B cell (primary cell): ENCODE data around the gene RPL27. TPM values are rescaled to one million over a fixed set of nuclear protein-coding genes. Genes with fewer than 3 reads are reported as not detected.
"Not testable (repeated sequence)": the region's sequence is repeated elsewhere in the genome, so short reads cannot be mapped to it uniquely, and the experiment has no call there.

ENCODE experiments used
- ATAC-seq: fragments of 200-7000 bp; cut with Tn5 transposase; one replicate; pipeline ENCODE4 v1.10.0; 2021; ENCODE audit warnings: low read depth, mild to moderate bottlenecking, moderate number of reproducible peaks, moderate library complexity
- CTCF ChIA-PET: fragments of 350-600 bp; sonication (Branson Sonifier 250); formaldehyde crosslinking; loops from one replicate; lab custom pipeline; 2021; ENCODE audit warnings: antibody characterized with exemption, inconsistent platforms; lab: Charles Lee
- POLR2A ChIA-PET: fragments of 350-600 bp; sonication (Branson Sonifier 250); formaldehyde crosslinking; loops from one replicate; lab custom pipeline; 2021; ENCODE audit warnings: antibody characterized with exemption; lab: Charles Lee
- DNase-seq: peaks from one replicate; pipeline ENCODE4 v3.0.0; 2013
- H2AFZ ChIP-seq: 2 replicates; pipeline ENCODE4 v1.6.1; 2012; ENCODE audit warnings: mild to moderate bottlenecking, low read depth, low read length; ENCODE audit not compliant: insufficient read depth, poor library complexity, severe bottlenecking
- H3K27ac ChIP-seq, 2 donors: 1 replicate in 1 of 2; 2 replicates in 1 of 2; pipeline ENCODE4 v1.5.1; 2012 to 2013; ENCODE audit warnings: low read length in 2 of 2, mild to moderate bottlenecking in 2 of 2, moderate library complexity in 1 of 2
- H3K27me3 ChIP-seq, 4 experiments: fragments of 200-600 bp in 1 of 4; sonication (generic) in 1 of 4; replicated peaks in 1 of 4; 1 replicate in 2 of 4; 2 replicates in 2 of 4; pipeline versions ENCODE4 v1.6.1 to v1.7.0; 2013 to 2016; ENCODE audit warnings: low read length in 3 of 4, mild to moderate bottlenecking in 2 of 4, mixed read lengths in 1 of 4, moderate library complexity in 1 of 4; ENCODE audit not compliant: insufficient read depth in 4 of 4, control insufficient read depth in 3 of 4; ENCODE audit errors: control extremely low read depth in 1 of 4
- H3K36me3 ChIP-seq, 2 experiments: replicated peaks in 1 of 2; 1 replicate in 1 of 2; 2 replicates in 1 of 2; pipeline versions ENCODE4 v1.6.1 to v1.7.1; 2013; ENCODE audit warnings: low read length in 1 of 2; ENCODE audit not compliant: insufficient read depth in 2 of 2, control insufficient read depth in 1 of 2; ENCODE audit errors: control extremely low read depth in 1 of 2, extremely low read depth in 1 of 2
- H3K4me1 ChIP-seq, 2 donors: fragments of 200-600 bp in 1 of 2; sonication (generic) in 1 of 2; 1 replicate in 1 of 2; 2 replicates in 1 of 2; pipeline versions ENCODE4 v1.5.1 to v1.6.1; 2013 to 2017; ENCODE audit warnings: low read length in 2 of 2; ENCODE audit not compliant: control insufficient read depth in 2 of 2, insufficient read depth in 2 of 2
- H3K4me2 ChIP-seq: replicated peaks from 2 replicates; pipeline ENCODE3; 2012; ENCODE audit warnings: mild to moderate bottlenecking, low read depth, low read length; ENCODE audit not compliant: poor library complexity, severe bottlenecking
- H3K4me3 ChIP-seq, 5 experiments: fragments of 200-600 bp in 1 of 5; sonication (generic) in 1 of 5; 1 replicate in 3 of 5; 2 replicates in 2 of 5; pipeline versions ENCODE4 v1.5.1 to v1.7.0; 2011 to 2016; ENCODE audit warnings: low read length in 4 of 5, mild to moderate bottlenecking in 4 of 5, low read depth in 2 of 5, control low read depth in 1 of 5, moderate library complexity in 1 of 5; ENCODE audit not compliant: insufficient read depth in 1 of 5; ENCODE audit errors: control extremely low read depth in 1 of 5, extremely low read depth in 1 of 5
- H3K79me2 ChIP-seq: fragments of 200-600 bp; sonication (generic); one replicate; pipeline ENCODE4 v1.6.0; 2016; ENCODE audit warnings: low read length; ENCODE audit not compliant: control insufficient read depth, insufficient read depth
- H3K9ac ChIP-seq: fragments of 200-600 bp; sonication (generic); 2 replicates; pipeline ENCODE4 v1.6.1; 2017; ENCODE audit warnings: mild to moderate bottlenecking, low read length, moderate library complexity
- H3K9me3 ChIP-seq, 3 donors: one replicate each; pipeline versions ENCODE4 v1.6.1 to v1.7.1; 2013; ENCODE audit warnings: low read length in 2 of 3; ENCODE audit not compliant: control insufficient read depth in 2 of 3, insufficient read depth in 1 of 3; ENCODE audit errors: control extremely low read depth in 1 of 3
- H4K20me1 ChIP-seq: 2 replicates; pipeline ENCODE4 v1.6.0; 2012; ENCODE audit warnings: mild to moderate bottlenecking, low read length; ENCODE audit not compliant: insufficient read depth, control insufficient read depth, poor library complexity, severe bottlenecking
- H3K27ac Mint-ChIP-seq: one replicate; pipeline ENCODE4 v1.8.0; 2021; ENCODE audit warnings: mixed read lengths
- H3K27me3 Mint-ChIP-seq: one replicate; pipeline ENCODE4 v1.8.0; 2021; ENCODE audit warnings: mixed read lengths
- H3K4me1 Mint-ChIP-seq: one replicate; pipeline ENCODE4 v1.8.0; 2021; ENCODE audit warnings: mixed read lengths
- H3K4me3 Mint-ChIP-seq: one replicate; pipeline ENCODE4 v1.8.0; 2021; ENCODE audit warnings: mixed read lengths
- H3K9me3 Mint-ChIP-seq: one replicate; pipeline ENCODE4 v1.8.0; 2022; ENCODE audit warnings: mixed read lengths; ENCODE audit not compliant: insufficient read depth
- EZH2 ChIP-seq: IDR thresholded peaks from 2 replicates; pipeline ENCODE4 v1.6.1; 2012; ENCODE audit warnings: borderline replicate concordance, low read depth, mild to moderate bottlenecking, moderate library complexity, low read length; ENCODE audit not compliant: insufficient read depth, poor library complexity, severe bottlenecking
- WGBS: methylation state at CpG from one replicate; pipeline ENCODE4 v1.1.5; 2013; ENCODE audit warnings: missing lambda C conversion rate; ENCODE audit not compliant: insufficient coverage; 5-methylcytosine and 5-hydroxymethylcytosine counted together
- intact Hi-C: fragments of 100-400 bp; cut with micrococcal nuclease; formaldehyde crosslinking; loops from one replicate; pipeline ENCODE4 v1.10.0; 2022
- polyA plus RNA-seq: library from polyadenylated mRNA; depleted of rRNA; stranded (reverse); fragments of >200 nt; gene quantifications from 2 replicates; pipeline ENCODE4 v1.2.3, GENCODE V29; 2012
- total RNA-seq, 2 donors: library from RNA; stranded (reverse); fragments of 120-200 nt in 1 of 2; gene quantifications; 1 replicate in 1 of 2; 2 replicates in 1 of 2; pipeline versions ENCODE4 v1.2.3 to v1.2.4, GENCODE V29; 2013 to 2022
- TF ChIP-seq, protein P1 (sequence below): fragments of 200-600 bp; IDR thresholded peaks from one replicate; pipeline ENCODE4 v1.8.0; 2022; ENCODE audit warnings: antibody characterized with exemption, mild to moderate bottlenecking

The RPL27 gene
- total and polyA plus RNA-seq, 2 donors (not counting 1 experiment from before 2014, with no cell fraction given), result 1,087 to 3,493 TPM

DNA sequence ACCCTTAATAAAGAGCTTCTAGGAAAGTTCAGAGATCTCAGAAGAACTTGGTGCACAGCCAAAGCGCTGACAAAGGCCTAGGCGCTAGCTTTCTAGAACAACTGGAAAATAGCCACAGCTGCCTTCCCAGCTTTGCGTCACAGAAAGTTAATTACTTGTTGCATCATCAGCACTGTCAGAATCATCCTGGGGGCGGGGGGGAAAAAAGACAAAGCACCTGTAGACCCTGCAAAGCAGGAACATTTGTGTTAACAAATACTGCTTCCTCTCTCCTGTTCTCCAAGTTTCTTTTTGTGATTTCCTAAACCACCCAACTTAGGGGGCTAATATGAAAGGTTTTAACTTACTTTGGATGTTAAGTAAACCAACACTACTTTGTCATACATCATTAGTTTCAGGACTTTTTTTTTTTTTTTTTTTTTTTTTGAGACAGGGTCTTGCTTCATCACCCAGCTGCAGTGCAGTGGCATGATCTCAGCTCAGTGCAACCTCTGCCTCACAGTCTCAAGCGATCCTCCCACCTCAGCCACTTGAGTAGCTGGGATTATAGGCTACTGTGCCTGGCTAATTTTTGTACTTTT, 29.1 kb upstream of the RPL27 start:
- 100% methylated on average over 3 of the region's 5 CpGs for WGBS
- ATAC-seq (no peak), DNase-seq (no peak)
- Histone ChIP-seq H3K36me3 (no peaks in the 10 kb centered on the region), H3K27ac (no peak overlapping the region), H3K27me3 (no peaks in the 10 kb centered on the region), H3K4me3 (no peak overlapping the region), H3K4me1 (peaks cover 0 to 3% of the 10 kb centered on the region in 2 donors), H3K9ac (no peak overlapping the region), H3K4me2 (no peak overlapping the region), H4K20me1 (no peaks in the 10 kb centered on the region), H3K79me2 (peaks cover 3% of the 10 kb centered on the region), H2AFZ (no peak overlapping the region), H3K9me3 (no peaks in the 10 kb centered on the region)
- no peaks in the 10 kb centered on the region for H3K9me3 Mint-ChIP-seq
- H3K27ac Mint-ChIP-seq, result no peak overlapping the region
- intact Hi-C loops, result no loop called here
- CTCF ChIA-PET, result interaction anchor here (0.9 kb wide), 1 partner anchor 29 kb away, joined by 4 read pairs; the partner anchor contains the start of gene RPL27
- H3K4me3 Mint-ChIP-seq, result no peak overlapping the region
- POLR2A ChIA-PET, result interaction anchor here (1.5 kb wide), 1 partner anchor 28 kb away, joined by 3 read pairs; no protein-coding TSS in a partner anchor
- TF ChIP-seq, protein P1, sequence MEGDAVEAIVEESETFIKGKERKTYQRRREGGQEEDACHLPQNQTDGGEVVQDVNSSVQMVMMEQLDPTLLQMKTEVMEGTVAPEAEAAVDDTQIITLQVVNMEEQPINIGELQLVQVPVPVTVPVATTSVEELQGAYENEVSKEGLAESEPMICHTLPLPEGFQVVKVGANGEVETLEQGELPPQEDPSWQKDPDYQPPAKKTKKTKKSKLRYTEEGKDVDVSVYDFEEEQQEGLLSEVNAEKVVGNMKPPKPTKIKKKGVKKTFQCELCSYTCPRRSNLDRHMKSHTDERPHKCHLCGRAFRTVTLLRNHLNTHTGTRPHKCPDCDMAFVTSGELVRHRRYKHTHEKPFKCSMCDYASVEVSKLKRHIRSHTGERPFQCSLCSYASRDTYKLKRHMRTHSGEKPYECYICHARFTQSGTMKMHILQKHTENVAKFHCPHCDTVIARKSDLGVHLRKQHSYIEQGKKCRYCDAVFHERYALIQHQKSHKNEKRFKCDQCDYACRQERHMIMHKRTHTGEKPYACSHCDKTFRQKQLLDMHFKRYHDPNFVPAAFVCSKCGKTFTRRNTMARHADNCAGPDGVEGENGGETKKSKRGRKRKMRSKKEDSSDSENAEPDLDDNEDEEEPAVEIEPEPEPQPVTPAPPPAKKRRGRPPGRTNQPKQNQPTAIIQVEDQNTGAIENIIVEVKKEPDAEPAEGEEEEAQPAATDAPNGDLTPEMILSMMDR, result no peak
- TF ChIP-seq EZH2, result no peak
- H3K27me3 Mint-ChIP-seq, result no peaks in the 10 kb centered on the region
- peaks cover 7% of the 10 kb centered on the region for H3K4me1 Mint-ChIP-seq

DNA sequence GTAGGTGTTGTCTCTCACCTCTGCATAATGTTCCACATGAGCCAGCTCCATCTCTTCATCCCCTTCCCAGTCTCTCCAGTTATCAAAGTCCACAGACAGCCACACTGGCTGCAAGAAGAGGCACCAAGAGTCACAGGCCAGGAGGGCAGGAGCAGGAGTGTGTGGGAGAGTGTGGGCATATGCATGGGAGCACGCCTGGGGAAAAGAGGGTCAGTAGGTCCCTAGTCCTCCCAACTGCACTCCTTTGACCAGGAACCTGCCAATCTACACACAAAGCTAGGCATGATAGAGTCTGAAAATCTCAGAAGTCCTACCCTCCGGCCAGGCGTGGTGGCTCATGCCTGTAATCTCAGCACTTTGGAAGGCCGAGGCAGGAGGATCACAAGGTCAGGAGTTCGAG, 26.6 kb upstream of the RPL27 start:
- DNase-seq, result no peak

DNA sequence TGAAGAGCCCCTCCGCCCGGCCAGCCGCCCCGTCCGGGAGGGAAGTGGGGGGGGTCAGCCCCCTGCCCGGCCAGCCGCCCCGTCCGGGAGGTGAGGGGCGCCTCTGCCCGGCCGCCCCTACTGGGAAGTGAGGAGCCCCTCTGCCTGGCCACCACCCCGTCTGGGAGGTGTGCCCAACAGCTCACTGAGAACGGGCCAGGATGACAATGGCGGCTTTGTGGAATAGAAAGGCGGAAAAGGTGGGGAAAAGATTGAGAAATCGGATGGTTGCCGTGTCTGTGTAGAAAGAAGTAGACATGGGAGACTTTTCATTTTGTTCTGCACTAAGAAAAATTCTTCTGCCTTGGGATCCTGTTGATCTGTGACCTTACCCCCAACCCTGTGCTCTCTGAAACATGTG, 24.9 kb upstream of the RPL27 start:
- H3K4me3 ChIP-seq, H3K9ac ChIP-seq, POLR2A ChIA-PET, ATAC-seq, H3K9me3 ChIP-seq, H3K4me3 Mint-ChIP-seq, H2AFZ ChIP-seq, H3K4me2 ChIP-seq, H3K27ac Mint-ChIP-seq, DNase-seq, H4K20me1 ChIP-seq, intact Hi-C loops, H3K27me3 Mint-ChIP-seq, H3K27ac ChIP-seq, H3K27me3 ChIP-seq, H3K79me2 ChIP-seq, H3K4me1 Mint-ChIP-seq, H3K4me1 ChIP-seq, H3K36me3 ChIP-seq, CTCF ChIA-PET, H3K9me3 Mint-ChIP-seq: not testable (repeated sequence)
- no CpG with 5 or more reads among the region's 18 CpGs for WGBS

More for the DNA sequence above, 26.6 kb upstream of the RPL27 start:
- no peak overlapping the region for H3K4me3 ChIP-seq
- no peaks in the 10 kb centered on the region for H3K36me3 ChIP-seq
- H3K9me3 ChIP-seq, result no peaks in the 10 kb centered on the region
- H3K9me3 Mint-ChIP-seq, result no peaks in the 10 kb centered on the region
- H3K4me2 ChIP-seq, result no peak overlapping the region
- H4K20me1 ChIP-seq, result no peaks in the 10 kb centered on the region
- CTCF ChIA-PET, result interaction anchor here (1.4 kb wide), 1 partner anchor 27 kb away, joined by 4 read pairs; the partner anchor contains the start of gene RPL27
- H3K4me1 Mint-ChIP-seq, result peaks cover 2% of the 10 kb centered on the region
- H3K27me3 ChIP-seq, result no peaks in the 10 kb centered on the region
- 96% methylated on average over 5 of the region's 5 CpGs for WGBS
- no peaks in the 10 kb centered on the region for H3K27me3 Mint-ChIP-seq
- no peak overlapping the region for H3K27ac Mint-ChIP-seq
- H3K9ac ChIP-seq, result no peak overlapping the region
- H3K27ac ChIP-seq, result no peak overlapping the region
- POLR2A ChIA-PET, result no interaction called here
- H2AFZ ChIP-seq, result no peak overlapping the region
- intact Hi-C loops, result no loop called here
- no peaks in the 10 kb centered on the region for H3K4me1 ChIP-seq
- H3K4me3 Mint-ChIP-seq, result no peak overlapping the region
- no peak for ATAC-seq
- H3K79me2 ChIP-seq, result no peaks in the 10 kb centered on the region
- no peak for TF ChIP-seq EZH2
- TF ChIP-seq, protein P1, result no peak
